Measurements from ENCODE around the gene DAPK2. TPM values are rescaled to one million over a fixed set of nuclear protein-coding genes. Genes with fewer than 3 reads are reported as not detected.

Gene DAPK2
- total RNA-seq, 4 donors from 2014 or later = 15.5 to 112 (median 57.5) TPM

DNA sequence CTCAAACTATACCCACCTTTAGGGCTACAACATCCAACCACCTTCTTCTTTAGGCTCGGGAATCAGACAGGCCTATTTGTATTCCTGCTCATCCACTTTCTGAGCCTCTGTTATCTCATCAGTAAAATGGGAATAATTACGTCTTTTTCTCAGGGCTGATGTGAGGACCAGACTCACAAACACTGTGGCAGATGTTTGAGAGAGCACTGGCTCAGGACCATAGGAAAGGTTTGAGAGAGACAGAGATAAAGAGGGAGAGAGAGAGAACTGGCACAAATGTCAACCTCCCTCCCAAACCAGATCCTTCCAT is 4.8 kb upstream of the DAPK2 start:
- TF ChIP-seq CTCF (IDR thresholded peaks at IDR 0.05; ENCODE audit: low read depth) = no peak

DNA sequence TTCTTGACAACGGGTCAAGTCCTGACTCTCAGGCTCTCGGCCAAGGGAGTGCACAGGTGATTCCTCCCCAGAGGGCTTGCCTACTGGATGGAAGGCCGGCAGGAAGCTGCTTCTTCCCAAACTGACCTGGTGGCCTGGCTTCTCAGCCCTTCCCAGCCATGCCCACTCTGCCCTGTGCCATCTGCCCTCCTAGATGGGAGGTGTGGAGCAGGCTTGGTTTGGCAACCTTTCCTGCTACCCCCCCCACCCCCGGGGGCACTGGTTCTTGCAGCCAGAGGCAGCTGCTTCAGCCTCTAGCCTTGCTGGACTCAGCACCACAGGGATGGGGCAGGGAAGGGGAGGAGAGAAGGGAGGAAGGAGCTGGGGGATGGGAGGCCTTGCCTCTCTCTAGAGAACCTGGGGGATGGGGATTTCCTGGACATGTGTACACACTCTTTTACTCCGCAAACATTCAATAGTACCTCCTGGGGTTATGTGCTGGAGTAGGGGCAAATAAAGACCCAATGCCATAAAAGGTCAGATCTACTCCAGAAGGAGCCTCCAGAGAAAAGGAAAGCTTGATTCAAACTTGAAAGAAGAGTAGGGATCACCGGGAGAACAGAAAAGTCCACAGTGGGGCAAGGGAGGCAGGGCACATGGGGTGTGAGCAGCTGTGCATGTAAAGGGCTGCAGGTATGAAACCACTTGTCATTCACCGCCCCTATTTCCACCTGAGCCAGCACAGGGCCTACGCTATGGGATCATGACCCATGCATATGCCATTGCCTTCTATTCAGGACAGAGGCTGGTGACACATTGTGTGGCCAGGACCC is 4.2 kb upstream of the DAPK2 start:
- TF ChIP-seq CTCF (IDR thresholded peaks at IDR 0.05; ENCODE audit: low read depth) = no peak

DNA sequence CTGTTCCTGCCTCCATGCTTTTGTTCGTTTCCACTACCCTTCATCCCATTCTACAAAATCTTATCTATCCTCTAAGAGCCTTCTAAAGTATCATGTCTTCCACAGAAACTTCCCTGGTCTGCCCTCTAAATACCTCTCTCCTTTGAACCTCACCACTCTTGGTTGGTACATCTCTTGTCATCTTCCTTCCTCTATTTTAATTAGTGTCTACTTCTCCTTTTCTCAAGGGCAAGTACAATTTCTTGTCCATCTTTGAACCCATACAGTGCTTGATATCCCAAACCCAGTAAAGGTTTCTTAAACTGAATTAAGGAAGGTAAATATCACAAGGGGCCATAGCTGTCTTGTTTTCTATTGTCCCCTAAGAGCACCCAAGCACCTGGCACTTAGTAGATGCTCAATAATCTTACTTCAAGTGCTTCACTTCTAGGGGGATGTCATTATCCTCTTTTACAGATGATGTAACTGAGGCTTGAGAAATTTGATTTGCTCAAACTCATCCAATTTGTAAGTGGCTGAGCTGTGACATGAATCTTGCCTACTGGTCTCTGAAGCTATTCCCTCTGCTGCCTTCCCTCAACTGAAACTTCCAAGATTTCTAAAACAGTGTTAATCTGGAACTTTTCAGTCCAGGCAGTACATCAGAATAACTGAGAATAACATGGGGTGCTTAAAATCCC is 2.6 kb upstream of the DAPK2 start:
- no peak for TF ChIP-seq CTCF (IDR thresholded peaks at IDR 0.05; ENCODE audit: low read depth)

- no peak for TF ChIP-seq CTCF (IDR thresholded peaks at IDR 0.05; ENCODE audit: low read depth)
Observed at GRCh38 chr15:64045774-64046420, 388 bp downstream of the DAPK2 start.

DNA sequence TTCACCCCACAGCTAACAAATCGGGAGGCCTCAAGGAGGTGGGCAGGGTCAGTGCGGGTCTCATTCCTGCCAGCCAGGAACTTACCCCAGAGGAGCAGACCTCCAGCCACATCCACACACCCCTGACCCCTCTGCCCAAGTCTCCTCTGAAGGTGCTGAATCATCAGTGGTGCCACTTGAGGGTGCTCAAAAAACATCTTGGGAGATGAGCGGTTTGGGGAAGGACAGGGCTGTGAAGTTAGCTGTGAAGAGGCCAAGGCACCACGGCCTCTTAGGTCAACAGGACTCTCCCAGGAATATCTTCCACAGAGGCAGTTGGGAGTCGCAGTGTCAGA is 1.2 kb downstream of the DAPK2 start:
- TF ChIP-seq CTCF (IDR thresholded peaks at IDR 0.05; ENCODE audit: low read depth) = no peak

- TF ChIP-seq CTCF (IDR thresholded peaks at IDR 0.05; ENCODE audit: low read depth) = no peak
Observed at GRCh38 chr15:64044300-64045100, 1.8 kb downstream of the DAPK2 start.
